Mucosa of rectum (tissue), 2 donors: ENCODE data around the gene CALN1.

Source experiments
- H3K27ac ChIP-seq, 2 donors: one replicate each; pipeline ENCODE4 v1.7.0; 2013; ENCODE audit warnings: inconsistent platforms in 2 of 2, low read depth in 2 of 2, low read length in 2 of 2
- H3K27me3 ChIP-seq, 2 donors: one replicate each; pipeline ENCODE4 v1.7.0; 2013; ENCODE audit warnings: low read length in 2 of 2; ENCODE audit not compliant: control insufficient read depth in 2 of 2, insufficient read depth in 2 of 2
- H3K36me3 ChIP-seq, 2 donors: one replicate each; pipeline ENCODE4 v1.7.0; 2013; ENCODE audit warnings: low read length in 2 of 2; ENCODE audit not compliant: control insufficient read depth in 2 of 2, insufficient read depth in 2 of 2
- H3K4me1 ChIP-seq, 2 donors: one replicate each; pipeline ENCODE4 v1.7.0; 2013; ENCODE audit warnings: low read length in 2 of 2, mild to moderate bottlenecking in 1 of 2; ENCODE audit not compliant: control insufficient read depth in 2 of 2, insufficient read depth in 2 of 2
- H3K4me3 ChIP-seq, 2 donors: one replicate each; pipeline ENCODE4 v1.7.0; 2013; ENCODE audit warnings: low read length in 2 of 2
- H3K9ac ChIP-seq, 2 donors: one replicate each; pipeline ENCODE4 v1.7.0; 2013; ENCODE audit warnings: low read length in 2 of 2, low read depth in 1 of 2, mild to moderate bottlenecking in 1 of 2
- H3K9me3 ChIP-seq, 2 donors: one replicate each; pipeline ENCODE4 v1.7.0; 2013; ENCODE audit warnings: low read length in 2 of 2; ENCODE audit not compliant: control insufficient read depth in 2 of 2
- donor health status: healthy.
- donor health status: Normal muscosa, but diverticular disease.

The CALN1 gene

DNA sequence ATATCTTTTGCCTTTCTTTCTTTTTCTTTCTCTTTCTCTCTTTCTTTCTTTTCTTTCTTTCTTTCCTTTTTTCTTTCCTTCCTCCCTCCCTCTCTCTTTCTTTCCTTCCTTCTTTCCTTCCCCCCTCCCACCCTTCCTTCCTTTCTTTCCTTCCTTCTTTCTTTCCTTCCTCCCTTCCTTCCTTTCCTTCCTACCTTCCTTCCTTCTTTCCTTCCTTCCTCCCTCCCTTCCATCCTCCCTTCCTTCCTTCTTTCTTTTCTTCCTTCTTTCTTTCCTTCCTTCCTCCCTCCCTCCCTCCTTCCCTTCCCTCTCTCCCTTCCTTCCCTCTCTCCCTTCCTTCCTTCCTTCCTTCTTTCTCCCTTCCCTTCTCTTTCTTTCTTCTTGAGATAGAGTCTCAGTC is 25.5 kb upstream of the CALN1 start:
- no peaks in the 10 kb centered on the region for H3K36me3 ChIP-seq
- H3K9me3 ChIP-seq, result no peaks in the 10 kb centered on the region
- H3K4me1 ChIP-seq, result no peaks in the 10 kb centered on the region
- no peak overlapping the region for H3K27ac ChIP-seq
- H3K9ac ChIP-seq, result no peak overlapping the region
- no peaks in the 10 kb centered on the region for H3K27me3 ChIP-seq
- H3K4me3 ChIP-seq, result no peak overlapping the region

DNA sequence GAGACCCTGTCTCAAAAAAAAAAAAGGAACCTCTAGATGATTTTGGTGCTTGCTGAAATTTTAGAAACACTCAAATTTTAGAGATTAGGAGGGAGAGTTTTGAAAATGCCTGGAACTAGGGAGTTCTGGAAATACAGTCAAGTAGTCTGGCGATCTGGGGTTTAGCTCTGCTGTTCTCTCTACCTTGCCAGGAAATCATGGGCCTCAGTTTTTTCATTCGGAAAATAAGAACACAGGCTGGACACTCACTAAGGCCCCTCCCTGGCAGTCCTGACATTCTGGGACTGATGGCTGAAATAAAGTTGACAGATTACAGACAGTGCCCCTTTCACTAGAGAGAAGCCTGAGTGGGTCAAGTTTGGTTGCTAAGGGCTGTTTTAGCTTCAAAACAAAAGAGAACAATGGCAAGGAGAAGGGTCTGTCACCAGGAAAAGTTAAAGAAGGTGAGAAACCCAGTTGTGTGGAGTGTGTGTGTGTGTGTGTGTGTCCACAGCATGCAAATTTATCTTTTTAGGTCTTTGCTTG is 25.0 kb upstream of the CALN1 start:
- no peak overlapping the region for H3K27ac ChIP-seq
- H3K9ac ChIP-seq, result no peak overlapping the region
- H3K4me1 ChIP-seq, result no peaks in the 10 kb centered on the region
- H3K9me3 ChIP-seq, result no peaks in the 10 kb centered on the region
- no peaks in the 10 kb centered on the region for H3K27me3 ChIP-seq
- no peak overlapping the region for H3K4me3 ChIP-seq
- no peaks in the 10 kb centered on the region for H3K36me3 ChIP-seq

DNA sequence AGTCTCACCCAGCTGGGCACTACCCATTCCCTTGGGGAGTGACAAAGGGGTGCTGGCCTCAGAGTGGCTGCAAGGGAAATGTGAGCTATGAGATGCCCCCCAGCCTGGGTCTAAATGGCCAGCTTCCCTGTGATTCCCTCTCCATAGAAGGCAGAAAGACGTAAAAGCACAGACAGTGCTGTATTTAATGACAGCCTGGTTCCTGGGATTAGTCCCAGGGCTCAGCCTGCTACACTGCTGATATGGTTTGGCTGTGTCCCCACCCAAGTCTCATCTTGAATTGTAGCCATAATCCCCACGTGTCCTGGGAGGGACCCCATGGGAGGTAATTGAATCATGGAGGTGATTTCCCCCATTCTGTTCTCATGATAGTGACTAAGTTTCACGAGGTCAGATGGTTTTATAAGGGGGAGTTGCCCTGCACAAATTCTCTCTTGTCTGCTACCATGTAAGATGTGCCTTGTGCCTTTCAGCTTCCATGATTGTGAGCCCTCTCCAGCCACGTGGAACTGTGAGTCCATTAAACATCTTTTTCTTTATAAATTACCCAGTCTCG is 23.9 kb upstream of the CALN1 start:
- Histone ChIP-seq H3K9ac (no peak overlapping the region), H3K27ac (no peak overlapping the region), H3K4me3 (no peak overlapping the region), H3K36me3 (no peaks in the 10 kb centered on the region), H3K27me3 (no peaks in the 10 kb centered on the region), H3K4me1 (no peaks in the 10 kb centered on the region), H3K9me3 (no peaks in the 10 kb centered on the region)

DNA sequence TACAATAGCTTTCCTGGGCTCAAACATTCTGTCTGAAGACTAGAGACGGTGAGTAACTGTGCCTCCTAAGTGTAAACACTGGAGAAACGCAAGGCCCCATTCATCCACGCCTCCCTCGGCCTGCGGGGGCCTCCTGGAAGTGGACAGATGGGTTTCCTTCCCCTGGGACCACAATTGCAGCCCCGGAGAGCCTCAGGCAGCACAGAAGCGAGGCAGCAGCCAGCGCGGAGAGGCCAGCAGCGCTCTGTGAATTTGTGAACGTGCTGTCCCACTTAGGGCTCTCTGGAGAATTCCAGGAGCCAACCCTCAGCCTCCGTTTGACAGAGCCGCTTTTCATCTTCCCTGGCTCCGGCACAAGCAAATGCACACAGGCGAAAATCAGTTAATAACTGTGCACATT is 23.2 kb upstream of the CALN1 start:
- no peak overlapping the region for H3K9ac ChIP-seq
- H3K27ac ChIP-seq, result no peak overlapping the region
- no peaks in the 10 kb centered on the region for H3K36me3 ChIP-seq
- no peaks in the 10 kb centered on the region for H3K9me3 ChIP-seq
- H3K27me3 ChIP-seq, result no peaks in the 10 kb centered on the region
- no peaks in the 10 kb centered on the region for H3K4me1 ChIP-seq
- H3K4me3 ChIP-seq, result no peak overlapping the region

DNA sequence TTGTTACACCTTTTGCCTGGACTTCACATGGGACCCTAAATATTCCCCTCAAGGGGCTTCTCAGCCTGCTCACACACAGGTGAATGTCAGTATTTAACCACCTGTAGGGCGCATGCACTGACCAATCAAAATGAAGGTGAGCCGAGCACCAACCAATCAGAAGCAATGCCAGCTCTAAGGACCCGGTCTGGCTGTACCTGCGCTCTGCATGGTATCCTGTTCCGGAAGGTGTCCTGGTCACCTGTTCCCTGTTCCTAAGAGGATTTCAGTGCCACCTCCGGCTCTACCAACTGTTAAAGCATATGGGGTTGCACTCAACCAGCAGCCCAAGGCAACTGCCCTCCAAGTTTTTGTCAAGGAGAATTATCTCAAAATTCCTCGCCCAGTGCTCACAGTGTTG is 18.4 kb upstream of the CALN1 start:
- H3K27ac ChIP-seq, result no peak overlapping the region
- H3K4me1 ChIP-seq, result no peaks in the 10 kb centered on the region
- H3K36me3 ChIP-seq, result no peaks in the 10 kb centered on the region
- no peaks in the 10 kb centered on the region for H3K9me3 ChIP-seq
- H3K4me3 ChIP-seq, result no peak overlapping the region
- H3K9ac ChIP-seq, result no peak overlapping the region
- H3K27me3 ChIP-seq, result no peaks in the 10 kb centered on the region

DNA sequence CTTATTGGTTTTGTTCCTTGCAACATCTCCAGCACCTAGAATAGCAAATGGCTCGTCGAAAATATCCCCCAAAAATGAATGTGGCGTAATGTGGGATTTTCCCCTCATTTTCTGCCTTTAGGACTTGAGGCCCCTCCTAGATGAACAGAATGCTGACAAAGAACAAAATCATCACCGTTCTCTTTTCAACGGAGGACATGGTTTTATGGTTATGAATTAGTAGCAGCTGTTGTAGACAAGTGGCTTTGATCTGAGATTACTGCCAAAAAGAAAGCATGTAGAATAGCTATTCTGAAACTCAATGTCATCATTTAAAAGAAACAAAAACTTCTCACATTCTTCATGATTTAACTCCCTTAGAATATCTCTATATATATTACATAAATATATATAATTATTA is 17.2 kb upstream of the CALN1 start:
- Histone ChIP-seq H3K27me3 (no peaks in the 10 kb centered on the region), H3K9ac (no peak overlapping the region), H3K36me3 (no peaks in the 10 kb centered on the region), H3K4me3 (no peak overlapping the region), H3K9me3 (no peaks in the 10 kb centered on the region), H3K4me1 (no peaks in the 10 kb centered on the region), H3K27ac (no peak overlapping the region)

DNA sequence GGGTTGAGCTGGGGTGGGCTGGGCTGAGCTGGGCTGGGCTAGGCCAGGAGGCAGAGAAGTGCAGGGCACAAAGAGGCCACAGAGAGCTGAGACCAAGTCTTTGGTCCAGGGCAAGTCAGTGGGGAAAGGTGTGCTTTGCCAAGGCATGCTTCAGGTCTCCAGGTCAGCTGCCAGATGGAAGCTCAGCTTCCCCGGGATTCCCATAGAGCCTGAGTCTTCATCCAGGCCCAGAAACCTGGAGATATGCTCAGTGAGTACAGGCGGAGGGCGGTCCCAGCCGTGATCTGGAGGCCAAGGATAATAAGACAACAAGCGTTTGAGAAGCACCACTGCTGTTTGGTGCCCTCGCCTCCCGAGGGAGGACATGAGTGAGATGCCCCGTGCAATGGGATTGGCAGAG is 4.7 kb upstream of the CALN1 start:
- H3K27me3 ChIP-seq, result no peaks in the 10 kb centered on the region
- no peak overlapping the region for H3K4me3 ChIP-seq
- no peaks in the 10 kb centered on the region for H3K36me3 ChIP-seq
- H3K4me1 ChIP-seq, result no peaks in the 10 kb centered on the region
- H3K27ac ChIP-seq, result no peak overlapping the region
- no peak overlapping the region for H3K9ac ChIP-seq
- no peaks in the 10 kb centered on the region for H3K9me3 ChIP-seq

DNA sequence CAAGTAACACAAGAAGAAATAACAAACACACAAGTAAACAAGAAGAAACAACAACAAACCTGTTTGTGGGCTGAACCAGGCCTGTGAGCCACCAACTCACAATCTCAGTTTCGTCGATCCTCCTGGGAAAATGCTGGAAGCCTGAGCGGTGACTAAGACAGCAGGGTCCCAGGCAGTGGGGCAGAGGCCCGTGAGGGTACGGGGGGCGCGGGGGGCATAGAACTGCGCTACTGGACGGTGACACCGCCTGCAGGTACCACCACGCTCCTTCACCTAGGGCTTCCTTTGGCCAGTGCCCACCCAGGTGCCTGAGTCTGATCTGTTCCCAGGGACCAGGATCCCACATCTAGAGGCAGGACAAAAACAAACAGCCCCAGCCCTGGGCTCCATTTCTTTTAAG is 3.4 kb upstream of the CALN1 start:
- no peak overlapping the region for H3K4me3 ChIP-seq
- H3K36me3 ChIP-seq, result no peaks in the 10 kb centered on the region
- no peak overlapping the region for H3K9ac ChIP-seq
- H3K9me3 ChIP-seq, result no peaks in the 10 kb centered on the region
- H3K4me1 ChIP-seq, result no peaks in the 10 kb centered on the region
- H3K27ac ChIP-seq, result no peak overlapping the region
- no peaks in the 10 kb centered on the region for H3K27me3 ChIP-seq

DNA sequence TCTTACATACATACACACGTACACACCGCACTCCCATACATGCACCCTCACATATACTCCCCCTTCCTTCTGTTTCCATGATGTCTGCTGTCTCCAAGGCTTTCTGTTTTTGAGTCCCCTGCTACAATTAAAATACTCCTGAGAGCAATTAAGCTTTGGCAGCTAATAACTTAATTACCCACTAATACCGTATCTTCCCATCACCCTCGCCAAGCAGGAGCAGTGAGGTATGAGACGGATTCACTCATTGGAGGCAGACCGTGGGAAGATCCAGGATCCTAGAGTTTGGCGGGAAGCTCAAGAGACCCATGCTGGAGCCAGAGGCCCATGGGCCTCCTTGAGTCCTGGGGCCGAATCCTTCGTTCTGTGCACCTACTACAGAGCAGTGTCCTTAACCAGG is 1.7 kb upstream of the CALN1 start:
- H3K27ac ChIP-seq, result no peak overlapping the region

DNA sequence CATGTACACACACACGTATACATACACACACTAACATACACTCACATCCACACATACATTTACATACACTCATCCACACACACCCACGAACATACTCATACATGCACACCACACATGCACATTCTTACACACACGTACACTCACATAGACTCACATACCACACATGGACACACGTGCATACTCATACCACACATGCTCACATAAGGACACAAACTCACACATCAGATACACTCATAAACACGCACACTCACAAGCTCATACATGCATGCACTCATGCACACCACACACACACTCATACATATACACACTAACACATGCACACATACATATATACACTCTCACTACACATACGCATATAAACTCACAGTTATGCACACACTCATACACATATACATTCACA is 1.2 kb upstream of the CALN1 start:
- Histone ChIP-seq H3K4me1 (no peaks in the 10 kb centered on the region), H3K9ac (no peak overlapping the region), H3K4me3 (no peak overlapping the region), H3K9me3 (no peaks in the 10 kb centered on the region), H3K27me3 (no peaks in the 10 kb centered on the region), H3K27ac (no peak overlapping the region), H3K36me3 (no peaks in the 10 kb centered on the region)

More for the DNA sequence above, 1.7 kb upstream of the CALN1 start:
- Histone ChIP-seq H3K4me3 (no peak overlapping the region), H3K9ac (no peak overlapping the region), H3K4me1 (no peaks in the 10 kb centered on the region), H3K36me3 (no peaks in the 10 kb centered on the region), H3K9me3 (no peaks in the 10 kb centered on the region), H3K27me3 (no peaks in the 10 kb centered on the region)

DNA sequence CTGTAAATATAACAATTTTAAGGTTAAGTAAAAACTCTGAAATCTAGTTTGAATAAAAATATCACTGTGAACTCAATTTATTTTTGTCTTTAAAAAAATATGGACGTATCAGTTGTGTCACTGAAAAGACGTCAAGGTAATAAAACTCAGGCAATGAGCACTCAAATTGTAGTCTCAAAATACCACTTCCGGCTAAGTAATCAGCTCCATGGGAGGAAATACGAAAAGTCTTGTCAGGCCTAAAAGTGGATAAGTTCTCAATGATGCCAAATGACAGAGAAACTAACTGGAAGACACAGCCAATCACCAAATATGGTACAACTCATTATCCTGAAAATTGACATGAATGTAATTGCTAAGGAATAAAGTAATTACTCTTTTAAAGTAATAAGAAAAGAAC is 719 bp downstream of the CALN1 start:
- H3K36me3 ChIP-seq, result no peaks in the 10 kb centered on the region
- no peak overlapping the region for H3K4me3 ChIP-seq
- H3K9ac ChIP-seq, result no peak overlapping the region
- H3K9me3 ChIP-seq, result no peaks in the 10 kb centered on the region
- no peaks in the 10 kb centered on the region for H3K4me1 ChIP-seq
- H3K27me3 ChIP-seq, result no peaks in the 10 kb centered on the region
- no peak overlapping the region for H3K27ac ChIP-seq
